DOHH2 (cell line): ENCODE results near the gene SHISA6.

Experiments used
- H3F3A ChIP-seq: fragments of 200-600 bp; sonication (generic), shearing (Covaris generic); 2 replicates; pipeline ENCODE4 v1.6.0; 2016; ENCODE audit warnings: antibody characterized with exemption, mild to moderate bottlenecking; ENCODE audit not compliant: control insufficient read depth, insufficient read depth
- H3K27ac ChIP-seq: fragments of 200-600 bp; sonication (generic); 2 replicates; pipeline ENCODE4 v1.5.1; 2014; ENCODE audit warnings: low read depth, mild to moderate bottlenecking, low read length, moderate library complexity
- H3K27me3 ChIP-seq: fragments of 200-600 bp; sonication (generic); 2 replicates; pipeline ENCODE4 v1.6.1; 2014; ENCODE audit warnings: mild to moderate bottlenecking, low read length, mixed read lengths; ENCODE audit not compliant: control insufficient read depth
- H3K36me3 ChIP-seq: fragments of 200-600 bp; sonication (generic); 2 replicates; pipeline ENCODE4 v1.6.1; 2014; ENCODE audit warnings: mild to moderate bottlenecking, low read length, moderate library complexity, mixed read lengths; ENCODE audit not compliant: control insufficient read depth
- H3K4me1 ChIP-seq: fragments of 200-600 bp; sonication (generic); 2 replicates; pipeline ENCODE4 v1.6.1; 2014; ENCODE audit warnings: mild to moderate bottlenecking, low read length, mixed read lengths; ENCODE audit not compliant: control insufficient read depth
- H3K4me2 ChIP-seq: fragments of 200-600 bp; sonication (generic); 2 replicates; pipeline ENCODE4 v1.6.0; 2014; ENCODE audit warnings: mild to moderate bottlenecking, low read length, moderate library complexity
- H3K4me3 ChIP-seq: fragments of 200-600 bp; sonication (generic); 2 replicates; pipeline ENCODE4 v1.5.1; 2014; ENCODE audit warnings: mild to moderate bottlenecking, low read length, mixed read lengths
- H3K79me2 ChIP-seq: fragments of 200-600 bp; sonication (generic); 2 replicates; pipeline ENCODE4 v1.6.1; 2014; ENCODE audit warnings: mild to moderate bottlenecking, low read length, mixed read lengths; ENCODE audit not compliant: control insufficient read depth
- H3K9me2 ChIP-seq: fragments of 200-600 bp; sonication (generic); replicated peaks from 2 replicates; pipeline ENCODE4 v1.6.1; 2014; ENCODE audit warnings: mild to moderate bottlenecking, low read length, mixed read lengths; ENCODE audit not compliant: control insufficient read depth
- H3K9me3 ChIP-seq: fragments of 200-600 bp; sonication (generic); 2 replicates; pipeline ENCODE4 v1.6.1; 2014; ENCODE audit warnings: antibody characterized with exemption, low read length, mixed read lengths; ENCODE audit not compliant: control insufficient read depth, insufficient read depth
- H4K20me1 ChIP-seq: fragments of 200-600 bp; sonication (generic); 2 replicates; pipeline ENCODE4 v1.6.0; 2014; ENCODE audit warnings: low read depth, mild to moderate bottlenecking, antibody characterized with exemption, low read length, moderate library complexity; ENCODE audit not compliant: control insufficient read depth, insufficient read depth
- CTCF ChIP-seq: fragments of 200-600 bp; sonication (generic); IDR thresholded peaks from one replicate; pipeline ENCODE4 v1.5.1; 2014; ENCODE audit warnings: antibody characterized with exemption, mild to moderate bottlenecking, low read depth, low read length; ENCODE audit not compliant: poor library complexity, severe bottlenecking
- EZH2phosphoT487 ChIP-seq: fragments of 200-600 bp; sonication (generic); IDR thresholded peaks from 2 replicates; pipeline ENCODE4 v1.6.1; 2017; ENCODE audit warnings: borderline replicate concordance, mild to moderate bottlenecking, antibody characterized with exemption, low read length, moderate library complexity, mixed read lengths

The SHISA6 gene

GRCh38 chr17:11514981-11515680 is 274.1 kb downstream of the SHISA6 start:
- Histone ChIP-seq H3K4me2 (no peak overlapping the region), H3K36me3 (no peaks in the 10 kb centered on the region), H3K27ac (no peak overlapping the region), H3K4me3 (no peak overlapping the region), H3K27me3 (no peaks in the 10 kb centered on the region), H3K4me1 (no peaks in the 10 kb centered on the region), H3K9me3 (no peaks in the 10 kb centered on the region), H3K79me2 (no peaks in the 10 kb centered on the region), H3K9me2 (no peaks in the 10 kb centered on the region), H3F3A (no peaks in the 10 kb centered on the region), H4K20me1 (no peaks in the 10 kb centered on the region)
- TF ChIP-seq EZH2phosphoT487: no peak
- TF ChIP-seq CTCF: no peak

GRCh38 chr17:11515901-11516300 is 274.9 kb downstream of the SHISA6 start:
- H3F3A ChIP-seq: no peaks in the 10 kb centered on the region
- no peaks in the 10 kb centered on the region for H3K79me2 ChIP-seq
- no peaks in the 10 kb centered on the region for H3K36me3 ChIP-seq
- H3K27me3 ChIP-seq: no peaks in the 10 kb centered on the region
- no peaks in the 10 kb centered on the region for H3K9me3 ChIP-seq
- H4K20me1 ChIP-seq: no peaks in the 10 kb centered on the region
- H3K27ac ChIP-seq: no peak overlapping the region
- H3K4me1 ChIP-seq: no peaks in the 10 kb centered on the region
- no peak overlapping the region for H3K4me3 ChIP-seq
- no peaks in the 10 kb centered on the region for H3K9me2 ChIP-seq
- TF ChIP-seq EZH2phosphoT487 (no peak), CTCF (no peak)
- no peak overlapping the region for H3K4me2 ChIP-seq

GRCh38 chr17:11535231-11535630 is 294.2 kb downstream of the SHISA6 start:
- Histone ChIP-seq H3K79me2 (no peaks in the 10 kb centered on the region), H3K27ac (no peak overlapping the region), H3K4me2 (no peak overlapping the region), H3K27me3 (no peaks in the 10 kb centered on the region), H3F3A (no peaks in the 10 kb centered on the region), H3K4me3 (no peak overlapping the region), H4K20me1 (no peaks in the 10 kb centered on the region), H3K9me2 (no peaks in the 10 kb centered on the region), H3K9me3 (no peaks in the 10 kb centered on the region), H3K36me3 (no peaks in the 10 kb centered on the region), H3K4me1 (no peaks in the 10 kb centered on the region)
- TF ChIP-seq EZH2phosphoT487: no peak
- TF ChIP-seq CTCF: no peak
